Tibial artery (tissue), 4 donors: Measurements from ENCODE around the gene A3GALT2.

Experiments
- DNase-seq, 2 donors: peaks; one replicate each; pipeline ENCODE4 v3.0.0-alpha.2; 2019
- H3K27ac ChIP-seq, 2 donors: fragments of 200-600 bp; sonication (generic) in 1 of 2; 1 replicate in 1 of 2; 2 replicates in 1 of 2; pipeline ENCODE4 v1.5.1; 2018 to 2019; ENCODE audit warnings: mild to moderate bottlenecking in 1 of 2
- H3K27me3 ChIP-seq, 2 donors: fragments of 200-600 bp; sonication (generic) in 1 of 2; one replicate each; pipeline versions ENCODE4 v1.5.1 to v1.6.0; 2016 to 2019
- H3K36me3 ChIP-seq, 3 donors: fragments of 200-600 bp; sonication (generic) in 2 of 3; one replicate each; pipeline ENCODE4 v1.5.1; 2016 to 2019; ENCODE audit warnings: mild to moderate bottlenecking in 2 of 3
- H3K4me1 ChIP-seq, 4 donors: fragments of 200-600 bp; sonication (generic) in 2 of 4; 1 replicate in 3 of 4; 2 replicates in 1 of 4; pipeline ENCODE4 v1.5.1; 2016 to 2019
- H3K4me3 ChIP-seq, 2 donors: fragments of 200-600 bp; sonication (generic) in 1 of 2; 1 replicate in 1 of 2; 2 replicates in 1 of 2; pipeline ENCODE4 v1.5.1; 2018 to 2019; ENCODE audit warnings: mild to moderate bottlenecking in 2 of 2
- H3K9me3 ChIP-seq, 3 donors: fragments of 200-600 bp; sonication (generic) in 1 of 3; one replicate each; pipeline ENCODE4 v1.5.1; 2016 to 2019
- CTCF ChIP-seq, 2 experiments: fragments of 200-600 bp in 1 of 2; fragments of 450-650 bp in 1 of 2; IDR thresholded peaks; one replicate each; pipeline ENCODE4 v1.5.1; 2017 to 2019; ENCODE audit warnings: antibody characterized with exemption in 2 of 2, mild to moderate bottlenecking in 1 of 2, moderate library complexity in 1 of 2
- intact Hi-C: fragments of 100-400 bp; cut with DNase I; formaldehyde crosslinking; loops from one replicate; pipeline ENCODE4 v1.15.0; 2023; ENCODE audit warnings: low total_unique reads

Gene A3GALT2

GRCh38 chr1:33272930-33273329 lies 48.0 kb downstream of the A3GALT2 start:
- H3K4me1 ChIP-seq, result peaks cover 0 to 73% (median 45%) of the 10 kb centered on the region in 4 donors
- DNase-seq, result peak in 1 of 2 donors; percentile 38
- peaks cover 16 to 39% (median 27%) of the 10 kb centered on the region in 3 donors for H3K36me3 ChIP-seq
- no peak overlapping the region for H3K4me3 ChIP-seq
- intact Hi-C loops, result no loop called here
- peak overlapping the region; percentile 2 to 20 for H3K27ac ChIP-seq
- no peak for TF ChIP-seq CTCF (IDR thresholded peaks at IDR 0.05)
- no peaks in the 10 kb centered on the region for H3K9me3 ChIP-seq
- no peaks in the 10 kb centered on the region for H3K27me3 ChIP-seq

GRCh38 chr1:33272509-33272908 lies 48.4 kb downstream of the A3GALT2 start:
- TF ChIP-seq CTCF (IDR thresholded peaks at IDR 0.05), result no peak
- Histone ChIP-seq H3K27me3 (no peaks in the 10 kb centered on the region), H3K9me3 (no peaks in the 10 kb centered on the region), H3K4me3 (no peak overlapping the region), H3K27ac (peak overlapping the region; percentile 12 to 20), H3K4me1 (peaks cover 0 to 74% (median 47%) of the 10 kb centered on the region in 4 donors), H3K36me3 (peaks cover 11 to 35% (median 27%) of the 10 kb centered on the region in 3 donors)
- intact Hi-C loops, result no loop called here
- DNase-seq, result peak in 1 of 2 donors; percentile 45

GRCh38 chr1:33271666-33272505 lies 49.0 kb downstream of the A3GALT2 start:
- Histone ChIP-seq H3K4me1 (peaks cover 0 to 76% (median 51%) of the 10 kb centered on the region in 4 donors), H3K9me3 (no peaks in the 10 kb centered on the region), H3K27ac (peak overlapping the region in 1 of 2 donors; percentile 12), H3K4me3 (no peak overlapping the region), H3K27me3 (no peaks in the 10 kb centered on the region), H3K36me3 (peaks cover 5 to 29% (median 21%) of the 10 kb centered on the region in 3 donors)
- intact Hi-C loops, result no loop called here
- DNase-seq, result peak in 1 of 2 donors; percentile 59
- no peak for TF ChIP-seq CTCF (IDR thresholded peaks at IDR 0.05)

- Histone ChIP-seq H3K9me3 (no peaks in the 10 kb centered on the region), H3K4me3 (no peak overlapping the region), H3K27ac (peak overlapping the region in 1 of 2 donors; percentile 18), H3K36me3 (peaks cover 0 to 19% (median 11%) of the 10 kb centered on the region in 3 donors), H3K27me3 (no peaks in the 10 kb centered on the region), H3K4me1 (peaks cover 0 to 86% (median 59%) of the 10 kb centered on the region in 4 donors)
- no peak for TF ChIP-seq CTCF (IDR thresholded peaks at IDR 0.05)
- peak in 1 of 2 donors; percentile 45 for DNase-seq
- intact Hi-C loops, result no loop called here
These were observed 50.0 kb downstream of the A3GALT2 start for GRCh38 chr1:33270808-33271465.

GRCh38 chr1:33270379-33270778 lies 50.5 kb downstream of the A3GALT2 start:
- Histone ChIP-seq H3K36me3 (peaks cover 0 to 14% (median 11%) of the 10 kb centered on the region in 3 donors), H3K4me3 (no peak overlapping the region), H3K9me3 (no peaks in the 10 kb centered on the region), H3K27me3 (no peaks in the 10 kb centered on the region), H3K27ac (no peak overlapping the region), H3K4me1 (peaks cover 0 to 86% (median 64%) of the 10 kb centered on the region in 4 donors)
- TF ChIP-seq CTCF (IDR thresholded peaks at IDR 0.05), result no peak
- DNase-seq, result peak in 1 of 2 donors; percentile 3
- intact Hi-C loops, result no loop called here
